Measurements from ENCODE around the gene CT83. TPM values are rescaled to one million over a fixed set of nuclear protein-coding genes. Genes with fewer than 3 reads are reported as not detected.

Gene CT83
- not detected for total RNA-seq

DNA sequence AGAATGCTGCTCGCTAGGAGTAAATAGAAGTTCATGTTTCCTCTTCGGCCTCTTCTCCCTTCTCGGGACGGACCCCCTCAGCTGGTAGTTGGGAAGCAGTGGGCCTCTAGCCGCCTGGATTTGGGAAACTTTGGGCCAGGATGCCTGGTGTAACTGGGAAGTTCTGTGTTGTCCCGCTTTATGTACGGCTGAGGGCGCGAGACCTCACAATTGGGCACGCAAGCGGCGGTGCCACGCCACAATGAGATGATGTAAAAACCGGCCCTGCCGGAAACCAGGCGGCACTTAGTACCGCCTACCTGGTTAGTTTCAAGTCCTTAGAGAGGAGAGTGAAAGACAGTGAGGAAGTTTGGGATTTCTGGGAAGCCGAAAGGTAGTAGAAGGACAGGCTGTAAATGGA, at the start of gene CT83:
Gene CT83, minus strand, starts transcription at position 155 of the 400 bp plus-strand sequence. Its CDS starts 120 bp downstream, at position 35.
- FAIRE-seq (no peak), DNase-seq (ENCODE audit: low spot score in 2 of 2) (no peak)

GRCh38 chrX:116499780-116500179, 37.0 kb upstream of the CT83 start:
- no peak for DNase-seq (ENCODE audit: low spot score in 2 of 2)
- FAIRE-seq, result no peak

GRCh38 chrX:116493271-116493670, 30.5 kb upstream of the CT83 start:
- no peak for FAIRE-seq
- DNase-seq (ENCODE audit: low spot score in 2 of 2), result no peak

DNA sequence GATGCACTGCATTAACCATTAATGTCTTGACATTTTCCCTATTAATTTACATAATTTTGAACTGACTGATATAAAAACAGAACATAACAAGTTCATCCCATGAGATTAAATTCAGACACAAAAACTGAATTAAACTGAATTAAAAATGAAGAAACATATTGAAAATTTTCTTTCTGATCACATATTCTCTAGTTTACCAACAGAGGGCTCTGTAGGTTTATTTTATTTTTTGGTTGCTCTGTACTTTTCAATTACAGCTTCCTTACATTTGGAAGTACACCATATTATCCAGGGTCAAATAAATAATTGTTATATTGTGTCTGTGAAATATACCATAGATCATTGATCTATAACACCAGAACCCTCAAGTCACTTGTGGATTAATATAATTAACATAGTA, 27.3 kb upstream of the CT83 start:
- FAIRE-seq (peak; percentile 81), DNase-seq (ENCODE audit: low spot score in 2 of 2) (no peak)

- FAIRE-seq (no peak), DNase-seq (ENCODE audit: low spot score in 2 of 2) (no peak)
Observed at GRCh38 chrX:116480059-116480458, 17.3 kb upstream of the CT83 start.

DNA sequence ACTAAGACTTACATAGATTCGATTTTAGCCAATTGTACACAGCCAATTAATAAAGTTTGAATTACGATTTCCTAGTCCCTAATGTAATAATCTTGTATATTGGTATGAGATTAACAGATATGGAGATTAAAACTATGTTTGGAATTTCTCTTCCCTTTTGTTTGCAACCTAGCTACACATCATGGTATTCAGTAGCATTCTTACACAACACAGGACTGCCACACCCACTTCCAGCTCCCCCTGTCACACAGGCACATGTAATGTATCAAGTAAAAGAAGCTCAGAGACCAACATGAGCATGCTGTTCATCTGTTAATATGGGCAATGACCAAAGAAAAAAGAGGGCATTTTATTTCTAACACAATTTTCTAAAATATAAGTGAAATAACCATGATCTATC, 13.6 kb downstream of the CT83 start:
- FAIRE-seq (no peak), DNase-seq (ENCODE audit: low spot score in 2 of 2) (no peak)

GRCh38 chrX:116436358-116436816, 26.4 kb downstream of the CT83 start, which contains the start of gene SLC6A14:
SLC6A14 (plus strand) TSS chrX:116436606; CDS start chrX:116436710, 104 bp downstream.
- FAIRE-seq (no peak), DNase-seq (ENCODE audit: low spot score in 2 of 2) (no peak)

GRCh38 chrX:116435597-116435996, 27.2 kb downstream of the CT83 start:
- DNase-seq (ENCODE audit: low spot score in 2 of 2), result no peak
- FAIRE-seq, result no peak

DNA sequence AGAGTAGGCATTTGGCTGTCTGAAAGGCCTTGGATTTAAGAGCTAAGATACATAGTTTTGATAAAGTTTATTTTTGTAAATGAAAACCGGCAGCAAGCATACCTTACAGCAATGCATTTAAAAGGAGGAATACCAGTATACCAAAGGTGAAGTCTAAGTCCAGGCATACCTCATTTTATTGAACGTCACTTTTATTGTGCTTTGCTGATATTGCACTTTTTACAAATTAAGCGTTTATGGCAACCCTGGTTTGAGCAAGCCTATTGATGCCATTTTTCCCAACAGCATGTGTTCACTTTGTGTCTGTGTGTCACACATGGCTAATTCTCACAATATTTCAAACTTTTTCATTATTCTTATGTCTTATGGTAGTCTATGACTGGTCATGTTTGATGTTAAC, 34.8 kb downstream of the CT83 start:
- DNase-seq (ENCODE audit: low spot score in 2 of 2) (no peak), FAIRE-seq (no peak)

- DNase-seq (ENCODE audit: low spot score in 2 of 2) (no peak), FAIRE-seq (no peak)
Observed at GRCh38 chrX:116417968-116418367, 44.8 kb downstream of the CT83 start.

DNA sequence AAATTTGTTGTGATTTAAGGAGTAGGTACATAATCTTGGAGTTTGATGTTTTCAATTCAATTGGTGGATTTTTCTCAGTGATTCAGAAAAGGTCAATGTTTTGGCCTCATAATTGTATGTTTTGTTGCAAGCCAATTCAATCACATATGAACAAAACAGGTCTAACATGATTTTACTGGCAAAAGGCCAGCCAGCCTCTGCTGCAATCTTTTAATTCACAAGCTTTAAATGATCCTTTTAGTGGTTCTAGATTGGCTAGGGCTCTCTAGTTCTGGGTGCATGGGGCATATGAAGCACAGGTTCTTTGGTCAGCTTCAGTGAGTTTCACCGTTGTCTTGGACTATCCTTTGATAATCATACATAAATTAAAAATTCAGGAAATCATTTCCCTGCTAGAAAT, 45.6 kb downstream of the CT83 start:
- no peak for FAIRE-seq
- no peak for DNase-seq (ENCODE audit: low spot score in 2 of 2)

DNA sequence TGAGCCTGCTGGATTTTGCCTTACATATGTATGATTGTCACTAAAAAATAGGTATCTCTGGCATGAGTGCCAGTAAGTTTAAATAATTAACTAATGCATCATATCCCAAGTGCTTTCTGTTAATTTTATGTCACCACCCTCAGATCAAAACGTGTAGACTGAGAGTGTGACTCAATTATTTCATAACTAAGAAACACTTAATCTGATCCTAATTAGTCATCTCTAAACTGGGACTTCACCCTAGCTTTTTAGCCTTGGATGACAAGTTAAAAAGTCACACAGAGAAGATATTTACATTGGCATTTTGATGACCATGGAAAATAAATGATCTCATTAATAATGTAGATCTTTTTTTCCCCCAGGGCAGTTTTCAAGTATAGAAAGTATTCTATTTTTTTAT, 49.5 kb downstream of the CT83 start:
- DNase-seq (ENCODE audit: low spot score in 2 of 2) (no peak), FAIRE-seq (no peak)

Other genes starting within 250 kb of the CT83 start
- not detected for gene SLC6A14, start 26.4 kb downstream of the CT83 start, total RNA-seq

Measured in frontal cortex (tissue), 4 donors.